GM18951 (cell line): ENCODE measurements around the gene TNFAIP2.

Experiments used
- POLR2A ChIP-seq: IDR thresholded peaks from 4 replicates; pipeline ENCODE4 v1.6.1; 2011; ENCODE audit warnings: mild to moderate bottlenecking; ENCODE audit not compliant: insufficient read length, insufficient read depth; ENCODE audit errors: extremely low read depth
- in situ Hi-C: fragments of 300-500 bp; cut with MboI; formaldehyde crosslinking; loops from one replicate; pipeline ENCODE4 v1.12.0; 2022; ENCODE audit warnings: low sequenced_read_pairs, mixed read lengths, inconsistent platforms; ENCODE audit not compliant: unreplicated experiment

The TNFAIP2 gene

GRCh38 chr14:103134919-103135318 is 11.7 kb downstream of the TNFAIP2 start:
- no peak for TF ChIP-seq POLR2A
- in situ Hi-C loops: no loop called here

GRCh38 chr14:103135333-103136260 is 12.3 kb downstream of the TNFAIP2 start:
- TF ChIP-seq POLR2A: no peak
- in situ Hi-C loops: no loop called here

DNA sequence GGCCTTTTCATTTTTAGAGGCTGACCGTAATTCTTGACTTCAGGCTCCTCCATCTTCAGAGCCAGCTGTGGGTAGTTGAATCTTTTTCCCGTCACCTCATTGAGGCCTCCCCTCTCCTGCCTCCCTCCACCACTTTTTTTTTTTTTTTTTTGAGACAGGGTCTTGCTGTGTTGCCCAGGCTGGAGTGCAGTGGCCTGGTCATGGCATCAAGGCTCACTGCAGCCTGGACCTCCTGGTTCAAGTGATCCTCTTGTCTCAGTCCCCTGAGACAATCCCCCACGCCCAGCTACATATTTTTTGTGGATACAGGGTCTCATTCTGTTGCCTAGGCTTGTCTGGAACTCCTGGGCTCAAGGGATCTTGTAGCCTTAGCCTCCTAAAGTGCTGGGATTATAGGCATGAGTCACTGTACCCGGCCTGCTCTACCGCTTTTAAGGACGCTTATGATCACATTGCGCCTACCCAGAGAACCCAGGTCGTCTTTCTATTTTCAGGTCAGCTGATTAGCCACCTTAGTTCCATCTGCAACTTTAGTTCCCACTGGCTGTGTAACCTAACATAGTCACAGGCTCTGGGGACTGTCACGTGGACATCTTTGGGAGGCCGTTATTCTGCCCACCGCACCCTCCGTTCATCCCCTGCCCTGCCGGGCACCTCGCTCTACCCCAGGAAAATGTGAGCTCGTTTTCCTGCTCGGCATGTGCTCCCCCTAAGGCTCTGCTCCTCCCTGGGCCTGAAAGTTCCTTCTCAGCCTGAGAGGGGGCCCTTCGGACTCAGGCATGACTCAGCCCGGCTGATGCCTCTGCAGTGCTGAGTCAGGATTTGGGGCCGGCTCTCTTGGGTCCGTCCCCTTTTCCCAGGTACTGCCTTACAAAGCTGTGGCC is 13.4 kb downstream of the TNFAIP2 start:
- TF ChIP-seq POLR2A: no peak

DNA sequence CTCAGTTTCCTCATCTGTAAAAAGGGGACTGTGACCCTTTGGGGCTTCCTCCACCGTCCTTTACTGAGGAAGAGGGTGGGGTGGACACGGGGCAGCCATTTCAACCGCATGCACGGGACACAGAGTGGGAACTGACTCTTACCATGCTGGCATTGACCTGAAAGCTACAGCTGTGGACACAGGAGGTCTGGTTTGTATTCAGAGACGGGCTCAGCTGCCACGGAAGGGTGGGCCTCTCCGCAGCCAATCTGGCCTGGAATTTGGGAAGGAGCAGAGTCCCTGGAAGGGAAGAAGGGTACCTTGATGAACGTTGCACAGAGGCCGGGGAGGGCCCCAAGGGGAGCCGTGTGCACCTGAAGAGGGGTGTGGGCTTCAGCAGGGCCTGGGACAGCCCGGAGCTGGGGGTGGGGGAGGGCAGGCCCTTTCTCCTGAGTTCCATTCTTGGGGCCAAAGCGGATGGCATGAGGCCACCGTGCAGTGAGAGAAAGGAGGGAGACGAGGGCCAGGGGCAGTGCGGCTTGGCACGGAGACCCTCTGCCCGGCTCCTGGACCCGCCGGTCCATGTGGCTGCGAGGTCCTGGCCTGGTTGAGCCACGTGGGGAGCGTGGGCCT is 14.5 kb downstream of the TNFAIP2 start:
- in situ Hi-C loops: no loop called here
- TF ChIP-seq POLR2A: no peak

More for the DNA sequence above, 13.4 kb downstream of the TNFAIP2 start:
- in situ Hi-C loops: no loop called here

- TF ChIP-seq POLR2A: no peak
- in situ Hi-C loops: no loop called here
These were observed 15.3 kb downstream of the TNFAIP2 start for GRCh38 chr14:103138301-103139131.

DNA sequence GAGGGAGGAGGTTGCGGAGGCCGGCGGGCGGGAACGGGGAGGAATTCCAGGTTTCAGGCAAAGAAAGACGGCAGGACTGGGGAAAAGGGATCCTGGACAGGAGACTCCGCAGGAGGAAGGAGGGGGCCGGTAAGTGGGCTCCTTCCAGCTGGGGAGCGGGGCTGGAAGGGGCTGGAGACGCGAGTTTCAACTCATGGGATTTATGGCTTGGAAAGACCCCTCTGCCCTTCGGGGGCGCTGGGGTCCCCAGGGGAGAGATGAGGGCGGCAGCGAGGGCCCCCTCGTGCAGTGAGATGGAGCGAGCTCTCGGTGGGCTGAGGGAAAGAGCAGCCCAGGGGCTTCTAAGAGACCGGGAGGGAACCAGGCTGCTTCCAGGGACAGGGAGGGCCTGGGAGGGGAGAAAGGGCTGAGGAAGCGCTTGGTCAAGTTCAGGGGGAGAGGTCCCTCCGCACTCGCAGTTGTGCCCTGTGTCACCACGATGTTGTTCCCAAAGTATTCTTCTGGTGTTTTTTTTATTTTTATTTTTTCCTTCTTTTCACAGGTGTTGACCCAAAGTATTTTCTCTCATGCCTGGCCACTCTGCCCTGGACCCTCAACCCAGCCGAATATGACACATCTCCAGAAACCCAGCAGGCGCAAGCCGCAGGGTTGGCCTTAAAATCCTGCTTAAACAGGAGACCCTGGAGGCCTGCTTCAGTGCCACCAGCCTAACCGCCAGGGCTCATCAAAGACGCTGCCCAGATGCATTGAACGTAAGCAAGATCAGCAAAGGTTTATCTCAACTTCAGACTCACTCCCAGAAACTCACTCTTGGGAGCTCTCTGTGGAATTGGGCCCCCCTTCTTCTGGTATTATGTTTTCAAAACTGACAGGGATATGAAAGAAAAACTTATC is 16.1 kb downstream of the TNFAIP2 start:
- in situ Hi-C loops: no loop called here
- TF ChIP-seq POLR2A: no peak

GRCh38 chr14:103140316-103141109 is 17.3 kb downstream of the TNFAIP2 start:
- in situ Hi-C loops: no loop called here
- TF ChIP-seq POLR2A: no peak

- no peak for TF ChIP-seq POLR2A
- in situ Hi-C loops: no loop called here
These were observed 18.0 kb downstream of the TNFAIP2 start for GRCh38 chr14:103141117-103141796.

- in situ Hi-C loops: no loop called here
- TF ChIP-seq POLR2A: no peak
These were observed 18.8 kb downstream of the TNFAIP2 start for GRCh38 chr14:103142026-103142425.

GRCh38 chr14:103142721-103143302 is 19.6 kb downstream of the TNFAIP2 start:
- in situ Hi-C loops: no loop called here

More at GRCh38 chr14:103142721-103143302, 19.6 kb downstream of the TNFAIP2 start:
- TF ChIP-seq POLR2A: no peak
